ENCODE results near the gene CERK. TPM values are rescaled to one million over a fixed set of nuclear protein-coding genes. Genes with fewer than 3 reads are reported as not detected.
"Not testable (repeated sequence)": the region's sequence is repeated elsewhere in the genome, so short reads cannot be mapped to it uniquely, and the experiment has no call there.

The CERK gene
- polyA plus RNA-seq, 1 donor from 2014 or later = 57.4 TPM

GRCh38 chr22:46635756-46636155, 102.3 kb downstream of the CERK start:
- Histone ChIP-seq H3F3A (ENCODE audit: insufficient read depth, low read length, poor library complexity, severe bottlenecking) (no peaks in the 10 kb centered on the region), H4K20me1 (ENCODE audit: insufficient read depth) (no peaks in the 10 kb centered on the region), H3K27ac (ENCODE audit: low read length) (no peak overlapping the region), H2AFZ (ENCODE audit: low read depth, low read length) (no peak overlapping the region), H3K27me3 (ENCODE audit: insufficient read depth, low read depth, low read length) (no peaks in the 10 kb centered on the region), H3K9me2 (ENCODE audit: insufficient read depth, low read length) (no peaks in the 10 kb centered on the region), H3K4me2 (ENCODE audit: low read length) (no peak overlapping the region), H3K4me3 (ENCODE audit: low read length) (no peak overlapping the region), H3K36me3 (ENCODE audit: insufficient read depth, low read length) (no peaks in the 10 kb centered on the region), H3K9ac (ENCODE audit: low read length) (no peak overlapping the region), H3K9me3 (ENCODE audit: low read length) (no peaks in the 10 kb centered on the region), H3K79me2 (replicated peaks; ENCODE audit: insufficient read depth, low read length) (no peaks in the 10 kb centered on the region)
- no peak for TF ChIP-seq RAD21 (conservative IDR thresholded peaks at IDR 0.05)
- TF ChIP-seq MXI1 (conservative IDR thresholded peaks at IDR 0.05; ENCODE audit: poor library complexity, severe bottlenecking) = no peak
- no peak for TF ChIP-seq CTCF (IDR thresholded peaks at IDR 0.05; ENCODE audit: poor library complexity, severe bottlenecking)

- not testable (repeated sequence) for H3K9me2 ChIP-seq (ENCODE audit: insufficient read depth, low read length); H2AFZ ChIP-seq (ENCODE audit: low read depth, low read length); H3K36me3 ChIP-seq (ENCODE audit: insufficient read depth, low read length); H3K9me3 ChIP-seq (ENCODE audit: low read length); H3F3A ChIP-seq (ENCODE audit: insufficient read depth, low read length, poor library complexity, severe bottlenecking); H4K20me1 ChIP-seq (ENCODE audit: insufficient read depth); H3K4me2 ChIP-seq (ENCODE audit: low read length); H3K27ac ChIP-seq (ENCODE audit: low read length); H3K9ac ChIP-seq (ENCODE audit: low read length); H3K4me3 ChIP-seq (ENCODE audit: low read length); H3K79me2 ChIP-seq (replicated peaks; ENCODE audit: insufficient read depth, low read length); H3K27me3 ChIP-seq (ENCODE audit: insufficient read depth, low read depth, low read length)
Measured at GRCh38 chr22:46634973-46635685, 102.9 kb downstream of the CERK start.

Other genes starting within 250 kb of the CERK start
- 0.04 and 0.14 TPM in 2 replicates for gene CELSR1, start 200.6 kb downstream of the CERK start, polyA plus RNA-seq
- 35.6 and 56.6 TPM in 2 replicates for gene GRAMD4, start 117.9 kb downstream of the CERK start, polyA plus RNA-seq
- gene TBC1D22A, start 24.4 kb upstream of the CERK start, polyA plus RNA-seq = 9.3 and 10.4 TPM in 2 replicates